CD14-positive monocyte (primary cell): ENCODE results near the gene SAMD3. TPM values are rescaled to one million over a fixed set of nuclear protein-coding genes. Genes with fewer than 3 reads are reported as not detected.

Experiments used
- DNase-seq, 3 donors: peaks; one replicate each; pipeline ENCODE4 v3.0.0-alpha.2; 2011 to 2022
- H2AFZ ChIP-seq: 2 replicates; pipeline ENCODE4 v1.6.0; 2012; ENCODE audit warnings: mild to moderate bottlenecking, low read depth, low read length, inconsistent platforms; ENCODE audit not compliant: insufficient read depth, poor library complexity, severe bottlenecking
- H3K27ac ChIP-seq, 2 donors: 1 replicate in 1 of 2; 2 replicates in 1 of 2; pipeline ENCODE4 v1.5.1; 2012 to 2013; ENCODE audit warnings: low read length in 2 of 2, control low read depth in 1 of 2, inconsistent platforms in 1 of 2, low read depth in 1 of 2, mild to moderate bottlenecking in 1 of 2
- H3K27me3 ChIP-seq, 2 donors: one replicate each; pipeline versions ENCODE4 v1.6.0 to v1.6.1; 2011 to 2013; ENCODE audit warnings: low read length in 2 of 2; ENCODE audit not compliant: control insufficient read depth in 2 of 2, insufficient read depth in 2 of 2
- H3K36me3 ChIP-seq, 2 donors: replicated peaks in 1 of 2; 1 replicate in 1 of 2; 2 replicates in 1 of 2; pipeline versions ENCODE4 v1.5.1 to v1.6.1; 2012 to 2013; ENCODE audit warnings: low read length in 2 of 2, control low read depth in 1 of 2, inconsistent platforms in 1 of 2, mild to moderate bottlenecking in 1 of 2; ENCODE audit not compliant: insufficient read depth in 2 of 2, control insufficient read depth in 1 of 2
- H3K4me1 ChIP-seq, 2 donors: 1 replicate in 1 of 2; 2 replicates in 1 of 2; pipeline versions ENCODE4 v1.5.1 to v1.6.1; 2012 to 2013; ENCODE audit warnings: low read length in 2 of 2, control low read depth in 1 of 2, inconsistent platforms in 1 of 2, mild to moderate bottlenecking in 1 of 2, moderate library complexity in 1 of 2; ENCODE audit not compliant: insufficient read depth in 2 of 2, control insufficient read depth in 1 of 2
- H3K4me2 ChIP-seq: replicated peaks from 2 replicates; pipeline ENCODE3; 2012; ENCODE audit warnings: low read length, moderate library complexity, mild to moderate bottlenecking; ENCODE audit not compliant: poor library complexity, severe bottlenecking; ENCODE audit errors: extremely low read depth
- H3K4me3 ChIP-seq, 3 experiments: fragments of 200-600 bp in 1 of 3; sonication (generic) in 1 of 3; replicated peaks in 1 of 3; 1 replicate in 2 of 3; 2 replicates in 1 of 3; pipeline ENCODE4 v1.5.1; 2011 to 2013; ENCODE audit warnings: low read length in 3 of 3, mild to moderate bottlenecking in 3 of 3, control low read depth in 2 of 3, low read depth in 2 of 3, inconsistent platforms in 1 of 3, moderate library complexity in 1 of 3
- H3K79me2 ChIP-seq: 2 replicates; pipeline ENCODE4 v1.6.0; 2012; ENCODE audit warnings: mild to moderate bottlenecking, control low read depth, inconsistent platforms, low read length, moderate library complexity; ENCODE audit not compliant: insufficient read depth
- H3K9ac ChIP-seq: 2 replicates; pipeline ENCODE4 v1.6.0; 2017; ENCODE audit warnings: low read length, mild to moderate bottlenecking; ENCODE audit not compliant: insufficient read depth, poor library complexity, severe bottlenecking
- H3K9me3 ChIP-seq, 2 donors: replicated peaks in 1 of 2; 1 replicate in 1 of 2; 2 replicates in 1 of 2; pipeline versions ENCODE4 v1.5.1 to v1.6.1; 2012 to 2013; ENCODE audit warnings: low read length in 2 of 2, control low read depth in 1 of 2; ENCODE audit not compliant: control insufficient read depth in 1 of 2, insufficient read depth in 1 of 2
- H4K20me1 ChIP-seq: 2 replicates; pipeline ENCODE4 v1.6.0; 2012; ENCODE audit warnings: mild to moderate bottlenecking, low read length, control low read depth, moderate library complexity; ENCODE audit not compliant: insufficient read depth
- H3K27ac Mint-ChIP-seq, 7 donors: one replicate each; pipeline ENCODE4 v1.8.0; 2020; ENCODE audit warnings: mild to moderate bottlenecking in 7 of 7, mixed read lengths in 7 of 7, moderate library complexity in 6 of 7, inconsistent platforms in 2 of 7
- H3K27me3 Mint-ChIP-seq, 3 donors: one replicate each; pipeline ENCODE4 v1.8.0; 2021 to 2022; ENCODE audit warnings: low read depth in 3 of 3, mild to moderate bottlenecking in 3 of 3, mixed read lengths in 3 of 3, moderate library complexity in 3 of 3, inconsistent platforms in 1 of 3
- H3K36me3 Mint-ChIP-seq, 2 donors: one replicate each; pipeline ENCODE4 v1.8.0; 2020; ENCODE audit warnings: mixed read lengths in 2 of 2, inconsistent platforms in 1 of 2, mild to moderate bottlenecking in 1 of 2
- H3K4me1 Mint-ChIP-seq: one replicate; pipeline ENCODE4 v1.8.0; 2020; ENCODE audit warnings: mild to moderate bottlenecking, mixed read lengths
- H3K4me3 Mint-ChIP-seq, 2 donors: one replicate each; pipeline ENCODE4 v1.8.0; 2020; ENCODE audit warnings: mild to moderate bottlenecking in 2 of 2, mixed read lengths in 2 of 2, moderate library complexity in 1 of 2
- H3K9me3 Mint-ChIP-seq, 7 donors: one replicate each; pipeline ENCODE4 v1.8.0; 2020 to 2022; ENCODE audit warnings: mixed read lengths in 7 of 7, mild to moderate bottlenecking in 6 of 7, moderate library complexity in 6 of 7, inconsistent platforms in 2 of 7
- CTCF ChIP-seq: fragments of 200-600 bp; IDR thresholded peaks from one replicate; pipeline ENCODE4 v1.8.0; 2022; ENCODE audit warnings: antibody characterized with exemption, mild to moderate bottlenecking
- WGBS: methylation state at CpG from one replicate; pipeline ENCODE4 v1.1.5; 2013; ENCODE audit warnings: missing lambda C conversion rate; ENCODE audit not compliant: insufficient coverage; 5-methylcytosine and 5-hydroxymethylcytosine counted together
- intact Hi-C, 2 donors: fragments of 100-400 bp; cut with micrococcal nuclease; formaldehyde crosslinking; loops; one replicate each; pipeline versions ENCODE4 v1.15.0 to v1.15.1; 2023
- polyA plus RNA-seq, 3 donors: library from polyadenylated mRNA; depleted of rRNA in 1 of 3; unstranded in 2 of 3; stranded (reverse) in 1 of 3; fragments of 300-500 nt in 2 of 3; fragments of >200 nt in 1 of 3; fragmentation: Illumina TruSeq in 2 of 3; gene quantifications; 1 replicate in 2 of 3; 2 replicates in 1 of 3; pipeline ENCODE4 v1.2.3, GENCODE V29; 2012 to 2021

The SAMD3 gene
- polyA plus RNA-seq, 3 donors, result 0.33 to 0.49 TPM; not detected in 1

- Mint-ChIP-seq H3K36me3 (peaks cover 17 to 35% of the 10 kb centered on the region in 2 donors), H3K4me3 (no peak overlapping the region), H3K27ac (no peak overlapping the region), H3K9me3 (no peaks in the 10 kb centered on the region), H3K4me1 (peaks cover 1% of the 10 kb centered on the region), H3K27me3 (no peaks in the 10 kb centered on the region)
- H3K27me3 ChIP-seq, result no peaks in the 10 kb centered on the region
- no peaks in the 10 kb centered on the region for H4K20me1 ChIP-seq
- H3K36me3 ChIP-seq, result peaks cover 4 to 13% of the 10 kb centered on the region in 2 donors
- no peak overlapping the region for H3K9ac ChIP-seq
- no peak for TF ChIP-seq CTCF
- no peaks in the 10 kb centered on the region for H3K79me2 ChIP-seq
- 100% methylated on average over 1 of the region's 2 CpGs for WGBS
- intact Hi-C loops, result no loop called here
- H3K4me3 ChIP-seq, result no peak overlapping the region
- H3K4me1 ChIP-seq, result no peaks in the 10 kb centered on the region
- H3K9me3 ChIP-seq, result no peaks in the 10 kb centered on the region
- no peak overlapping the region for H2AFZ ChIP-seq
- no peak overlapping the region for H3K27ac ChIP-seq
- DNase-seq, result no peak
- no peak overlapping the region for H3K4me2 ChIP-seq
These were observed 100.5 kb downstream of the SAMD3 start for GRCh38 chr6:130122243-130122642.

DNA sequence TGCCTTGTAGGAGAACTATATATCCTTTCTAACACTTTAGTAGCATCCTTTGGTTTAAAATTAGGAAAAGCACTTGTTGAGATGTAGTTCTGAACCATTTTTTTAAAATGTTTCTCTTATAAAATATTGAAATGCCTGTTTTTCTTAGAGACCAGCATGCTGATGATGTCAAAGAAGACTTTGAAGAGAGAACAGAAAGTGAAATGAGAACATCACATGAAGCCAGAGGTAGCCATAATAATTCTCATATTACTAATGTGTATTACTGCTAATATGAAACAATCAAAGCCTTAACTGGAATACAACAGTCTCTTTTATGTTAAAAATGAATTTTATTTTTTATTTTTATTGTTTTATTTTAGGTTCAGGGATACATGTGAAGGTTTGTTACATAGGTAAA lies 102.0 kb downstream of the SAMD3 start:
- H3K27me3 Mint-ChIP-seq, result no peaks in the 10 kb centered on the region
- Histone ChIP-seq H3K4me2 (no peak overlapping the region), H2AFZ (no peak overlapping the region), H3K79me2 (no peaks in the 10 kb centered on the region), H3K9ac (no peak overlapping the region), H4K20me1 (no peaks in the 10 kb centered on the region), H3K27me3 (no peaks in the 10 kb centered on the region), H3K27ac (no peak overlapping the region), H3K9me3 (no peaks in the 10 kb centered on the region), H3K4me3 (no peak overlapping the region), H3K36me3 (peaks cover 4 to 13% of the 10 kb centered on the region in 2 donors), H3K4me1 (no peaks in the 10 kb centered on the region)
- intact Hi-C loops, result no loop called here
- DNase-seq, result no peak
- H3K36me3 Mint-ChIP-seq, result peaks cover 17 to 27% of the 10 kb centered on the region in 2 donors
- H3K27ac Mint-ChIP-seq, result peak overlapping the region in 1 of 7 donors; percentile 19
- H3K9me3 Mint-ChIP-seq, result no peaks in the 10 kb centered on the region
- TF ChIP-seq CTCF, result no peak
- H3K4me1 Mint-ChIP-seq, result peaks cover 5% of the 10 kb centered on the region
- H3K4me3 Mint-ChIP-seq, result no peak overlapping the region
